Stimulated activated CD4-positive, alpha-beta T cell treated with anti-CD3 and anti-CD28 coated beads, Interleukin-1b, Interleukin-23, amount 100 ng/mL, for 1 hour (primary cell): ENCODE results near the gene IFT27.

Source experiments
- DNase-seq, 2 donors: peaks; one replicate each; pipeline ENCODE4 v3.0.0-alpha.2; 2020; ENCODE audit warnings: low read depth in 2 of 2

IFT27 gene, protein sequence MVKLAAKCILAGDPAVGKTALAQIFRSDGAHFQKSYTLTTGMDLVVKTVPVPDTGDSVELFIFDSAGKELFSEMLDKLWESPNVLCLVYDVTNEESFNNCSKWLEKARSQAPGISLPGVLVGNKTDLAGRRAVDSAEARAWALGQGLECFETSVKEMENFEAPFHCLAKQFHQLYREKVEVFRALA

GRCh38 chr22:36775964-36776669 is at the start of gene IFT27:
Gene IFT27, minus strand, starts transcription at chr22:36776119. Its CDS starts 412 bp downstream, at chr22:36775707.
- peak; percentile 82 to 95 for DNase-seq

- no peak for DNase-seq
Observed at GRCh38 chr22:36824655-36825054, 48.7 kb upstream of the IFT27 start.

GRCh38 chr22:36823186-36823839 is 47.4 kb upstream of the IFT27 start:
- no peak for DNase-seq

DNA sequence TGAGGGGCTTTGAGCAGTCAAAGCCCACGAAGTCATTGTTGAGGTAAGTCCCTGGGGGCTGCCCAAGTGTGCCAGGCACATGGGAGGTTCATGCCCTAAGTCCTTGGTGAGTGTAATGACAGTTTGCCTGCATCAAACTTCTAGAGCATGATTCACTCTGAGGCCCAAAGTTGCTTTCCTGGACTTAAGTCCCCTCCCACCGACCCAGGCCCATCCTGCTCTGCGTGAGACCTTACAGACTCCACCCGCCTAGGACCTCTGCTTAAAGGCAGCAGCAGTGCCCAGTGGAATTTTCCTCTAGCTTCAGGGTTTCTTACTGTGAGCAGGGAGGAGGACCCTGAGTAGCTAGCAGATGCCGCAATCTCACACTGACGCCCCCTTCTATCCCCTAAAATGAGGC is 46.7 kb upstream of the IFT27 start:
- DNase-seq = no peak

GRCh38 chr22:36819112-36819511 is 43.2 kb upstream of the IFT27 start:
- no peak for DNase-seq

DNA sequence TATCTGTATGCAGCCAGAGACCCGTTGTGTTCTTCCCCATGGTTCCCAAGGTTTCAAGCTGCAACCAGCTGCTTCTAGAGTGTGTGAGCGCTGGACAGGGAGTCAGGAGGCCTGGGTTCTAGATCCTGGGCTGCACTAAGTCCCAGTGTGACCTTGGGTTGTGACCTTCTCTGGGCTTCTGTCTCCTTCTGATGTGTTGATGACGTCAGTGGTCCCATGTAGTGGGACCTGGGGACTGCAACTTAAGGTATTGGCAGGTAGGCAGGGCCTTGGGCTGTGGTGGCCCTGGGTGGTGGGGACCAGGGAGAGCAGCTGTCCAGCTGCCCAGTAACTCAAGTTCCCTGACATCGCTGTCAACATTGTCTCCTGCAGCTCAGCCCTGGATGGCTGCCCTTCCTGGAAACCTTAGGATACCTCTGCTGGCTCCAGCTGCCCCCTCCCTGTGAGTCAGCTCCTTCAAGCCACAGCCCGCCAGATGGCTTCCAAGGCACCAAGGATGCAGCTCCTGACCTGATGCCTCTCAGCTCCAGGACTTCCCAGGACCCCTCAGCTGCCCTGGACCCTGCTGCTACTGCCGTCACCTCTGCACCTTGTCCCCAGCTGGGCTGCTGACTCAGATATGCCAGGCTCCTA is 42.2 kb upstream of the IFT27 start:
- no peak for DNase-seq

DNA sequence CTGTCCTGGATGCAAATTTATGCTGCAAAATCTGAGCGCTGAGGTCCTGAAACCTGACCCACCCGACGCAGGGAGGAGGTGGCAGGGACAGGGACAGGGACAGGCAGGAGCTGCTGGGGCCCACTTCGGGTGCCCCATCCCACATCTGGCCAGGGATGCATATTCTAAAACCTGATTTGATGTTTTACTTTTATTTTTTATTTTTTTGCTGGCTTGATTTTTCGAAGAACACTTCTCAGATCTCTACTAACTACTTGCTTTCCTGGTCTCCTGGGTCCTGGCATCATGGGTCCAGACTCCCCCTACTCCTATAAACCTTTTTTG is 41.6 kb upstream of the IFT27 start:
- no peak for DNase-seq

DNA sequence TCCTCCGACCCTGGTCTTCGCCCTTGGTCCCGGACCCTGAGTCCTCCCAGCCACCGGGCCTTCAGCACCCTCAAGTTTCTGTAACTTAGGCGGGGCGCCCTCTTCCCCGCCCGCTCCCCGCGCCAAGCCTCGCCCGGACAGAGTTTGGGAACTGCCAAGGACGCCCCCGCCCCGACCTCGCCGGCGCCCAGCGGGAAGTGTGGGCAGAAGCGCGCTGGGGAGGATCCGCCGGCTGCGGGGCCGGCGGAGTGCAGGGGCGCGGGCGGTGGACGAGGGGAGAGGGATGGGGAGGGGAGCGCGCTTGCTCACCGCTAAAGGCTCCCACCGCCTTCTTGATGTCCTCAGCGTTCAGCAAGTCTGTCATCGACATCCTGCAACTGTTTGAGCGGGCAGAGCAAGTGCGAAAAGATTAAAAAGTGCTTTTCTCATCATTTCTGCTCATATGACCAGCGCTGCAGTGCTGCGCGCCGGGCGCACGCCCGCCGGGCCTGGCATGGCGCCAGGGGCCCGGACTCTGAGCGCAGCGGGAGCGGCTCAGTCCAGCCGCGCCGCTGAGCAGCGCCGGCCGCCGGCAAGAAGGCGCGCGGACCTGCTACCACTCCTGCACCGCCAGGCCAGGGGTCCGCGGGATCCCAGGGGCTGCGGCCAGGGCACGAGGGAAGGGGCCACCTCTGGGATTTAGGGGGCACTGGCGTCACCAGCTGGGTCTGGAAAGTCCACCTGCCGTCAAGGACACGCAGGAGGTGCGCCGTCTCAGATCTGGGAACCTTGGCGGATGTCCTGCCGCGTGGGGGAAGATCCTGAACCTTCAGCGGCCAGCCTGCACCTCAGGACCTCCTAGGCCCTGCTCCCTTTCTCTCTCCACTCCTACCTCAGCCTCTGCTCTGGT is 41.0 kb upstream of the IFT27 start, which contains the start of gene PVALB:
TSS of gene PVALB (minus strand) at position 400 of the 889 bp plus-strand sequence. CDS start at position 370, 30 bp downstream.
- DNase-seq = no peak

DNA sequence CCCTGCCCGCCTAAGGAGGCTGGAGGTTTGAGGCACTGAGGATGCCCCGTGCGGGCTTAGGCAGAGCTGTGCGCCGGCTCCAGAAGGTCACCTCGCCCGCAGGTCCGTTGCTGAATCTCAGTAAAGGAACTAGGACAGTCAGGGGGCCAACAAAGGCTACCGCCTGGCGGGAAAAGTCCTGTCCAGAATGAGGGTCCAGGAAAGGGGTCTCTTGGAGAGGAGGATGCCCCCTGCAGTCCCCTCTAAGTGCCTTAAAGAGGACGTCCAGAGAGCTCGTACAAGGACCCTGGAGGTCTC is 40.4 kb upstream of the IFT27 start:
- DNase-seq = no peak

DNA sequence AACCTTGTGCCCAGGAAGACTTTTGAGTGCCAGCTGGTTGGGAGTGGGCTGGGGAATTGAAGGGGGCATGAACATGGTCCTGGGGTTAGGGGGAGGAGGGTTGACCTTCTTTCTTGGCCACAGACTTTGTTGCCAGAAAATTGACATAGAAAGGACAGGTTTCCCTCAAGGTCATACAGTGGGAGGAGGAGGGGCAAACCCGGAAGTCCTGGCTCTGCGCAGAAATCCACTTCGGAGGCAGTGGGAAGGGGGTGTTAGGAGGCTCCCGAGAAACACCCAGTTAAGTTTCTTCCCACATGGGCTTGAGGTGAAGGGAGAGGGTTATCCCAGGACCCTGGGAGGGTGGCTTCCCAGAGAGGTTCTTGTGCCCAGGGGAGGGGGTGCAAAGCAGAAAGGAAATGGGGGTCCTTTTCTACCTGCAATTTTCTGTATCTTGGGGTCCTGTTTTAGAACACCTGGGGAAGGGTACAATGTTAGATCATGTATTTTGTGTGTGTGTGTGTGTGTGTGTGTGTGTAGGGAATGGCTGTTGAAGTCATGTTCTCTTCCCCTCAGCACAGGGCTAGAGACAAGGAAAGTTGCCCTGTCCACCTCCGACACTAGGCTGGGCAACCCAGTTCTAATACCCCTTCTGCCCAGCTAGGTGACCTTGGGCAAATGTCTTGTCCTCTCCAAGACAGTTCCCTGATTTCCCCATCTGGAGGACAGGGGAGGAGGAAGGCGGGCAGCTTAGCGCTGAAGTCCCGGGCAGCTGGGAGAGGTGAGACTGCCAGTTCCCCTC is 39.8 kb upstream of the IFT27 start:
- no peak for DNase-seq

- DNase-seq = no peak
Observed at GRCh38 chr22:36814801-36815200, 38.9 kb upstream of the IFT27 start.

DNA sequence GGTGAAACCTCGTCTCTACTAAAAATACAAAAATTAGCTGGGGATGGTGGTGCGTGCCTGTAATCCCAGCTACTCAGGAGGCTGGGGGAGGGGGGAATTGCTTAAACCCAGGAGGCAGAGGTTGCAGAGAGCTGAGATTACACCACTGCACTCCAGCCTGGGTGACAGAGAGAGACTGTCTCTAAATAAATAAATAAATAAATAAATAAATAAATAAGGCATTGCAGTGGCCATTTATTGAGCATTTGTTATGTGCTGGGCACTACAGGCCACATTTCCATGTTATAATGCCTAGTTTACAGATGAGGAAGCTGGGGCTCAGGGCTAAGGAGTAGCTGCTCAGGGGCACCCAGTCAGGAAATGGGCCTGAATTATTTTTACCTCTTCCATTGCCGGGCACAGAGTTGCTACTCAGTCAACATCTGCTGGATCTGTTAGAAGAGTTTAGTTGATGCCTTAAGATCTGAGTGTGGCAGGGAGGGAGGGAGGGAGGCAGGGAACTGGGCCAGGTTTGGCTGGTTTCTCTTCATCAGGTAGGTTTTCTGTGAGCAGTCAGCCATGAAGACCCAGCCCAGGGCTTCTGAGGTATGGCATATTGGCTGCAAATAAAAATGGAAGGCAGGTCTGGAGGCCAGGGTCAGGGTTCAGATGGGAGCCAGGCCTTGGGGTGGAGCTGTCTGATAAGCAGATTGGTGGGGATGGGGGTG is 35.3 kb upstream of the IFT27 start:
- no peak for DNase-seq

- no peak for DNase-seq
Observed at GRCh38 chr22:36809351-36809750, 33.4 kb upstream of the IFT27 start.

DNA sequence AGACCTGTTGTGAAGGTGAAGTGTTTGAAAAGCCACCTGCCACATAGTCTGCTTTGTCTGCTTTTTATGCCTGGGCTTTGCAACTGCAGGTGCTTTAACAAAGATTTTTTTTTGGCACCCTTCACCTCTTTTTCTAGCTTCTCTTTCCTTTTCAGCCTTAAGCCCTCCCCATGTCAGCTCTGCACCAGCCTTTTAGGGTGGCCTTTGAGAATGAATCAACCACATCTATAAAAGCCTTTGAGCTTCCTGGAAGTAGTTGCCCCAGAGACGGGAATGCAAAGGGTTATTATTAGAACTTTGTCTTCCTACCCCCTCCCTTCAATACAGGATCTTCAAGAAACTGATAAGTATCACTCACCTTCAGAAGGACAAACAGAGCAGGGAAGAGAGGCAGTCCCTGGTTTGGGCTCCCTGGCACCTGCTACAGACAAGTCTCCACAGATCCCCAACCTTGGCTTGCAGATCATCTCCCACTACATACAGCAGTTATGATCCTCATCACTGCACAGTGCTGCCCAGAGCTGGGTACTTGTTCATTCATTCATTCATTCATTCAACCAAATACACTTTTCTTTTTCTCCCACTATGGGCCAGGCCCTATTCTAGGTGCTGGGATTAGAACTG is 32.9 kb upstream of the IFT27 start:
- DNase-seq = no peak

- DNase-seq = no peak
Observed at GRCh38 chr22:36807627-36808026, 31.7 kb upstream of the IFT27 start.

GRCh38 chr22:36806835-36807234 is 30.9 kb upstream of the IFT27 start:
- DNase-seq = no peak

DNA sequence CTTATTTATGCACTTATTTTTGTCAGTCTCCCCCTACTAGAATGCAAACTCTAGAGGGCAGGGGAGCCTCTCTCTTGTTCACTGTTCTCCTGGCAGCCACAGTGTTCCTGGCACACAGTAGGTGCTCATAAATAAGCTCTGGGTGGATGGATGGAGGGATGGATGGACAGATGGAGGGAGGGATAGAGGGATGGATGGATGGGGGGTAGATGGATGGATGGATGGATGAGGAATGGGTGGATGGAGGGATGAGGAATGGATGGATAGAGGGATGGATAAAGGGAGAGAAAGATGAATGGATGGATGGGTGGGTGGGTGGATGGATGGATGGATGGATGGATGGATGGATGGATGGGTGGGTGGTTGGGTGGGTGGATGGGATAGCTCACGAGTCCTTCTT is 27.4 kb upstream of the IFT27 start:
- DNase-seq = no peak

DNA sequence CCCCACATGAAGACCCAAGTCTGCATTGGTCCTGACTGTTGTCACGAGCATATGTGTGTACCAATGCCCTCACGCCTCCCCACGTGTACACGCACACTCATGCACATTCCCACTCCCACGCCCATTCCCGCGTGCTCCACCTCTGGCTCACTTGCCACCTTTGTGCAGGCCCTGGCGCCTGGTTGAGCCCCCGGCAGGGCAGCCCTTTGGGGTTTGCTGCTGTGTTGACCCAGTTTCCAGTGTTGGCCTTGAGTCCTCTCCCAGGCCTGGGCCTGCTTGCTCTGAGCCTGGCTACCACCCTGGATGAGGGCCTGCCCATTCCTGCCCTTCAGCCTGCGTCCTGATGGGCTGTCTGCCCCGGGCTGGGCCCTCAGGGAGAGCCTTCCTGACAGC is 22.8 kb upstream of the IFT27 start:
- no peak for DNase-seq

- no peak for DNase-seq
Observed at GRCh38 chr22:36797911-36798673, 22.2 kb upstream of the IFT27 start.
